ENCODE results near the gene TELO2.
"Not testable (repeated sequence)": the region's sequence is repeated elsewhere in the genome, so short reads cannot be mapped to it uniquely, and the experiment has no call there.

Gene TELO2

GRCh38 chr16:1478937-1479336 is 14.2 kb upstream of the TELO2 start:
- not testable (repeated sequence) for DNase-seq

- DNase-seq, result no peak
Measured at GRCh38 chr16:1481906-1482835, 11.0 kb upstream of the TELO2 start.

- DNase-seq, result no peak
Measured at GRCh38 chr16:1485847-1486496, 7.2 kb upstream of the TELO2 start.

GRCh38 chr16:1486551-1487390 is 6.4 kb upstream of the TELO2 start:
- no peak for DNase-seq

- DNase-seq, result no peak
Measured at GRCh38 chr16:1487395-1488053, 5.6 kb upstream of the TELO2 start.

- DNase-seq, result no peak
Measured at GRCh38 chr16:1488054-1488601, 5.0 kb upstream of the TELO2 start.

GRCh38 chr16:1488619-1489018 is 4.5 kb upstream of the TELO2 start, which contains the start of gene PTX4:
Gene PTX4 (minus strand): TSS chr16:1488944. CDS start chr16:1488909, 35 bp downstream.
- DNase-seq, result no peak

GRCh38 chr16:1489077-1489476 is 4.1 kb upstream of the TELO2 start:
- DNase-seq, result no peak

GRCh38 chr16:1491327-1491726 is 1.8 kb upstream of the TELO2 start:
- DNase-seq, result no peak

GRCh38 chr16:1492082-1492922 is 858 bp upstream of the TELO2 start:
- no peak for DNase-seq

GRCh38 chr16:1493746-1494094 is 560 bp downstream of the TELO2 start:
- no peak for DNase-seq

- no peak for DNase-seq
Measured at GRCh38 chr16:1494129-1494640, 1.0 kb downstream of the TELO2 start.

GRCh38 chr16:1494711-1495110 is 1.6 kb downstream of the TELO2 start:
- DNase-seq, result no peak

GRCh38 chr16:1495211-1495888 is 2.2 kb downstream of the TELO2 start:
- DNase-seq, result no peak

- no peak for DNase-seq
Measured at GRCh38 chr16:1495889-1496262, 2.7 kb downstream of the TELO2 start.

- DNase-seq, result no peak
Measured at GRCh38 chr16:1496464-1496863, 3.3 kb downstream of the TELO2 start.

- no peak for DNase-seq
Measured at GRCh38 chr16:1497014-1497598, 3.9 kb downstream of the TELO2 start.

- no peak for DNase-seq
Measured at GRCh38 chr16:1498899-1499676, 5.9 kb downstream of the TELO2 start.

- DNase-seq, result no peak
Measured at GRCh38 chr16:1499756-1500464, 6.8 kb downstream of the TELO2 start.

Data from inflammatory macrophage treated with lipopolysaccharide for 1 hour (primary cell).